GF-D8 (cell line): ENCODE data around the gene FAT2.
A peak's percentile ranks its signal among the peaks of the same experiment; 100 is the strongest.
"Not testable (repeated sequence)": the region's sequence is repeated elsewhere in the genome, so short reads cannot be mapped to it uniquely, and the experiment has no call there.

ENCODE experiments used
- DNase-seq: peaks from one replicate; lab custom pipeline; 2025; lab: John Stamatoyannopoulos, UW

The FAT2 gene

DNA sequence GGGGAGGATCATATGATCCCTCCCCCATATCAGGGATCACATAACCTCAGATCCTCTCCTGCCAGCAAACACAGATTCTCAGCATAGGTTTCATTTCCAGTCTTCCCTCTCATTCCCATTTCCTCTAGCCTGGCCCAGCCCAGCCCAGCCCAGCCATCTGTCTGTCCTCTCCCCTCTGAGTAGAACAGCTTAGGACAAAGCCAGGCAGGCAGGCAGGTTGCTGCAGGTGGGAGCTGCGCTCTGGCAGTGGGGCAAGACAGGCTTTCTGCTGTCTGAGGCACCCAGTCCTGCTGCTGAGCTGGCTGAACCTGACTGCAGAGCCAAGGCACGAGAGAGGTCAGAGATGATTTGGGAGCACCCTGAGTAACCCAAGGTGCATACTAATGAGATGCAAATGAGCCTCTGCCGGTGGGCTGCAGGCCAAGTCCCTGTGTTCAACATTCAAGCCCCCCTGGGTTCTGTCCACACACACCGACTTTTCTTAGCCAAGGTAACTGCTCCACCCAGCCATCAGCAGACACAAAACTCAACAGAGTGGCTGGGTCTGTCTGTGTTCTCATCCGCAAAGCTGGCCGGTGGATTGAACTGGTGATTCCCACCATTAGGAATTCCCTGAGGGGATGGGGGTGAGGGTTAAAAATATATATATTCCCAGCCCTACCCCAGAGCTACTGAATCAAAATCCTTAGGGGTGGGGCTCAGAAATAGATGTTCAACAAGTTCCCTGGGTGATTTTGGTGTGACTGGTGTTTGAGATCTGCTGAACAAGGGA lies 9.1 kb downstream of the FAT2 start:
- DNase-seq = no peak

DNA sequence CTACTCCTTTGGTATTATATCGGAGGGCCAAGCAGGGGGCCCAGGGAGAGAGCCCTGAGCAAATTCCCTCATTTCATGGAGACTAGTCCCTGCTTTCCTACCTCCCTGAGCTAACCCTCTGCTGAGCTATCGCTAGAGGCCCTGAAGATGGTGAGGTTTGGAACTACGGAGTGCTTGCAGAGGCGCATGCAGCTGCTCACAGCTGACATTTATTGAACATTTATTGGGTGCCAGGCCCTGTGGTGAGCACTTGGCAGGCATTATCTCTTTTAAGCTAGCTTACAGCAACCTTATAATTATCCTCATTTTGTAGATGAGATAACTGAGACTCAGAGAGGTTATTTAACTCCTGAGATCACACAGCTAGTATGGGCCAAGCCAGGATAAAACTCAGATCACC lies 9.8 kb downstream of the FAT2 start:
- no peak for DNase-seq

DNA sequence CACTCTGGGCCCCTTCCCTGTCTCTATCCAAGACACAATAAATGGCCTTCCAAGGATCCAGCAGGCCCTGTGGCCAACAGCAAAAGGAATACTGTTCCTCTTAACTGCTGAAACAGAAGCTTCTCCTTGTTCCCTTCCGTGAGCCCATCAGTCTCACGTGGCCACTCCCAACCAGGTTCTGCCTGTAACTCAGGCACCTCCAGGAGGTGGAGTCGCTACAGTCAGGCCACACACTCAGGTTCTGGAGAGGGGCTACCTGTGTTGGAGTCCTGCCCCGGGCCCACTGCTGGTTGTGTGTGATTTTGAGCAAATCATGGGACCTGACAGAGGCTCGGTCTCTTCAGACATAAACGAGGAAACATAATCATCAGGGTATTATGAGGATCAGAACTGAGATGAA lies 10.3 kb downstream of the FAT2 start:
- DNase-seq = no peak

DNA sequence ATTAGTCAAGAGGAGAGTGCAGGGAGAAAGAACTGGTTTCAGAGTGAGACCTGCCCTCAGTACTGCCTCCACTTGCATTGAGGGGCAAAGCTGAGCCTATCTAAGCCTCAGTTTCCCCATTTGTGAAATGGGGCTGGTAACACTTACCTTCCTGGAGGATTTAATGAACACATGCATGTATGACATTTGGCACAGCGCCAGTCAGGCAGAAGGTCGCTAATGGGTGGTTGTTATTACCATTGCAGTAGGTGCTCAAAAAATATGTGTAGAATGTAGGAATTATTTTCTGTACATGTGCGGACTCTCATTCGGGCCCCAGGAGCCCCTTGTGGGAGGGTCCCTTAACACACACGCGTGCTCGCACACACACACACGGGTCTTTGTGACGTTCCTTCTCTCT lies 10.9 kb downstream of the FAT2 start:
- DNase-seq = no peak

DNA sequence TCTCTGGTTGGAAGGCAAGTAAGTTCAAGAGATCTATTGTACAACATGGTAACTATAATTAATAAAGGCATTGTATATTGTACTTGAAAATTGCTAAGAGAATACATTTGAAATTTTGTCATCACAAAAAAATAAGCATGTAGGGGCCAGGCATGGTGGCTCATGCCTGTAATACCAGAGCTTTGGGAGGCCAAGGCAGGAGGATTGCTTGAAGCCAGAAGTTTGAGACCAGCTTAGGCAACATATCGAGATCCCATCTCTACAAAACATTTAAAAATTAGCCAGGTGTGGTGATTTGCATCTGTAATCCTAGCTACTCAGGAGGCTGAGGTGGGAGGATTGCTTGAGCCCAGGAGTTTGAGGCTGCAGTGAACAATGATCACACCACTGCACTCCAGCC lies 12.0 kb downstream of the FAT2 start:
- DNase-seq = not testable (repeated sequence)

DNA sequence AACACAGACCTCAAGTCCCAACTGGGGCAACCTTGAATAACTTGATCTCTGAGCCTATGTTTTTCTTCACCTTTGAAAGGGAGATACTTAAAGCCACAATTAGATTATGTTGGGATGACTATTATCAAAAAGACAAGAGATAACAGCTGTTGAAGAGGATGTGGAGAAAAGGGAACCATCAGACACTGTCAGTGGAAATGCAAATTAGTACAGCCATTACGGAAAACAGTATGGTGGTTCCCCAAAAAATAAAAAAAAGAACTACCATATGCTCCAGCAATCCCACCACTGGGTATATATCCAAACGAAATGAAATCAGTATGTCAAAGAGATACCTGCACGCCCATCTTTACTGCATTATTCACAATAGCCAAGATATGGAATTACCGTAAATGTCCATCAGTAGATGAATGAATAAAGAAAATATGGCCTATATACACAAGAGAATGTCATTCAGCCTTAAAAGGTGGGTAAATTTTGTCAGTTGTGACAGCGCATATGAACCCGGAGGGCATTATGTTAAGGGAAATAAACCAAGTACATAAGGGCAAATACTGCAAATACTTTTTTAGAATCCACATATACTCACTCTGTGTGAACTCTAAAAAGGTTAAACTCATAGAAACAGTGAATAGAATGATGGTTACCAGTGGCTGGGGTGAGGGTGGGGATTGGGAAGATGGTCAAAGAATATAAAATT lies 12.7 kb downstream of the FAT2 start:
- DNase-seq = no peak

DNA sequence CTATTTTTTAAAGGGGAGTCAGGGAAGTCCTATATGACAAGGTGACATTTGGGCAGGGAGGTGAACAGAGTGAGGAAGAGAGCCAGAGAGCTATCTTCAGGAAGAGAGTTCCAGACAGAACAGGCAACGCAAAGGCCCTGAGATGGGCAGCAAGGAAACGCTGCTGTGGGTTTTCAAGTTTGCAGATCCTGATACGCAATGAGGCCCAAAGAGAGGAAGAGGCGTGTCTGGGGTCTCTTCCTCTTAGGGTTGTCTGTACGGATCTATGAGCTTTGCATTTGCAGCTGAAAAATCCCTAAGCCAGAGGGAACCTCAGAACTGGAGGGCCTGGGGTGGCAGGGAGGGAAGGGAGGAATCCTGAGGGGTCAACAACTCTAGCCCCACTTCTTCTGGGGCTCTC lies 13.6 kb downstream of the FAT2 start:
- peak; percentile 10 for DNase-seq

DNA sequence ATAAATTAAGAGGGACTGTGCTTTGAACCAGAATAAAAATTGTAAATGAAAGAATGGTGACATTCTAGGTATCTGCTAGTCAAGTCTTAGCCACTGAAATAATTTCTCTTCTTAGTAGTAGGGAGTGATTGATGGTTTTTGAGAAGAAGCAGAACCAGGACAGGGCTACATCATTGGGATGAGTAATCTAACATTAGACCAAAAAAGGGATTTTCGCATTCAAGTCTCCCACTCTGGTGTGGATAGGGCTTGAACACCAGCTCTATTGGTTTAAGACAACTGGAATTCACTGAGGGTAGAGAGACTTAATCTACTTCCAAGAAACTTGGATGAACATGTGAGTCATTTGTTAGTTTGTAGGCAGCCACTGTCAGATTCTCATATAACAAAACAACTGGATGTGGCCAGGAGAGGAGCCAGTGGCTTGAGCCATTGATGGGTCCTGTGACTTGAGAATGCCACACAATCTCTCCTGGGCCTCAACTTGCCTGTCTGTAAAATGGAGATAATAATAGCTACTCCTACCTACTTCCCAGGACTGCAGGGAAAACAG lies 16.6 kb downstream of the FAT2 start:
- DNase-seq = no peak

DNA sequence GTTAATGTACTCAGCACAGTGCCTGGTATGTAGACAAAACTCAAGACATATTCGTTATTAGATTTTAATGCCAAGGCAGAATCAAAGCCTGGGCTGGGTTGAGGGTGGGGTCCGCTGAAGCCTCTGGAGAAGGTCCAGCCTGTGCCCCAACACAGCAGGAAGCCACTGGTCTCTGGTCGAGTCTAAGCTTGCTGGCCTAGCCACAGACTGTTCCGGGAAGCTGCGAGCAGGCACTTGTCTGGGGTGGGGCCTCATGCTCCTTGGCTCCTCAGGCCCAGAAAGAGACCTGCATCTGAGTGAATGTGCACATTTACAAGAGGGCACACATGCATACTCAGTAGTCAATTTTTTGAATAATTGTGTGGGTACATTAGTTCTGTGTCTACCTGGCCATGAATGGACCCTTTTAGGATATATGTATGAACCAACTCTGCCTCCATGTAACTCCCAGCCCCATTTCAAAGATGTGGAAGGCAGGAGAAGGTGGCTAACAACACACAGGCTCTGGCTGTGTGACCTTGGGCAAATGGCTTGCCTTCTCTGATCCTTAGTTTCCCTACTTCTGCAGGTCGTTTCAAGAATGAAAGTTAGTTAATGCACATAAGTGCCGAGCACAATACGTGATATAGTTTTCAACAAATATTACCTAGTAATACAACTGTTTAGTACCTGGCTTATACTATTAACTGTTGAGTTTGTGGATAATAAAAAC lies 18.3 kb downstream of the FAT2 start:
- no peak for DNase-seq

DNA sequence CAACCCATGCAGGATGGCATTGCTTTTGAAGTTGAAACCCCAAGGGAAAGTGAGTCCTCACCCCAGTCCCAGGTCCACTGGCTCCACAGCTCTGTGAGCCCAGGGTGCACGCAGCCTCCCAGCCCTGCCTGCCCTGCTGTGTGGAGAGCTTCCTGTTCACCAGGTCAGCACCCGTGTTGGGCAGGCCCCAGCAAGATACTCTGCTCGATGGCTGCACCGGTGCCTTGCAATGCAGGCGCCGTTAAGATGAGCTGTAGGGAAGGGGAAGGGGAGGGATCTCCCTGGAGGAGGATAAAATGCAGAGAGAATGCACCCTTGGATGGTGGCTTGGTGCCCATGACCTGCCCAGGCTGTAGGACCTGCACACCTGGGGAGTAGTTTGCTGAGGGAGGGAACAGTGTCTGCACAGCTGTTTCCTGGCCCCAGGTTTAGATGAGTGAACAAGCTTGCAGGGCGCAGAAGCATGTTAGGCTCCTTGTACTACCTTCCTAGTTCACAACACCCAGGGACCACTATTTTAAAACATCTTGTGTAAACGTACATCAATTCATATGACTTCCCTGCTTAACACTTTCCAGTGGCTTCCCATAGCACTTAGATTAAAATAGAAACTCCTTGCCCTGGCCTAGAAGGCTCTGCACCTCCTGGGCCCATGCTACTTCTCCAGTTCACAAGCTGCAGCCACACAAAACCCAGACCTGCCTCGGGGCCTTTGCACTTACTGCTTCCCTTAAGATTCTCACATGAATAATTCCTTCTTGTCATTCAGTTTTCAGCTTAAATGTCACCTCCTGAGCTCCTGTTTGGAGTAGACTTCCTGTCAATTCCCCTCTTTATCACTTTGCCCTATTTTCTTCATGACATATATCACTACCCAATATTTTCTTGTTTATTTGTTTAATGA lies 19.6 kb downstream of the FAT2 start:
- no peak for DNase-seq

DNA sequence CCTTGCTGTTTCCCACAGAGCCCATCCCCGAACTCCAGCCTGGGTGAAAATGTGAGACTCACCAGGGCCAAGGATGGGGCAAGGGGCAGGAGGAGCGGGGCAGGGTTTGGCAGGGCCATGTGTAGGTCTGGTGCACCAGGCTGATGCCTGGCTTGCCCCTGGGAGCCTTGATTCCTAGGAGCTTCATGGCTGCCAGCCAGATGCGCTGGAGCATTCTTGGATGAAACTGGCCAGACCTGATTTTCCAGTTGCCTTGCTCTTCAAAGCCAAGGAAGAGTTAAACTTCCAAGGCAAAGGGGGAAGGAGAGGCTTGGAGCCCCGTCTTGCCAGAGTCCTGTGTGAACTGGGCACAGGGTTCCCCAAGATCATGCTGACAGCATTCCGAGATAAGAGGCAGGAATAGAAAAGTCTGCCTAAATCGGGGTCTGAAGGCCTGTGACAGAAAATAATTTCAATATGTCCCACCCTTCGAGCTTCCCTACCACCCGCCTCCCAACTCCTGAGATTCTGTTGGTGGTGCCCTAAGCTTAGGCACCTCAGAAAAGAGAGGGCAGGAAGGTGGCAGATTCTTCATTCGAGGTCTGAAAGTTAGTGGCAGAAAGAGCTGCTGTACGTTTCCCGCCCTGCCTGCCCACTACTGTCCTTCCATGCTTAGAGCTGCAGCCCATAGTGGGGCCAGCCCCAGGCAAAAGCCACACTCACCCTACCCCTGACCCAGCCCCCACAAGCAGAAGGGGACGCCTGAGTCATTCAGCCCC lies 20.4 kb downstream of the FAT2 start:
- DNase-seq = no peak

DNA sequence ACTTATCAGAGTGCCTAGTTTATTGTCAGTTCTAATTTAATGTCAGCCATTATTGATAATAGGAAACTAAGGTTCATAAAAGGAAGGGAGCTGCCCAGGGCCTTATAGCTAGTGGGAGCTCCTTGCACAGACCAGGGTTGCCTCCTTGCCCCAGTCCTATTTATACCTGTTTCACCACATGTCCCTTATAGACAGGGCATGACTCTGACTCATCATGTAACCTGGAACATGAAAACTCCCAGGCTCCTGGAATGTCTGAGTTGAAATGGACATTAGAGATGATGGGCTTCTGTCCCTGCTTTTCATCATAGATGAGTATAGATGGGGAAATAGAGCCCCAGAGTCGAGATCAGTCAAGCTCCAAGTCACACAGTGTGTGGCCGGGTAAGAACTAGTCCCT lies 21.1 kb downstream of the FAT2 start:
- DNase-seq = no peak

DNA sequence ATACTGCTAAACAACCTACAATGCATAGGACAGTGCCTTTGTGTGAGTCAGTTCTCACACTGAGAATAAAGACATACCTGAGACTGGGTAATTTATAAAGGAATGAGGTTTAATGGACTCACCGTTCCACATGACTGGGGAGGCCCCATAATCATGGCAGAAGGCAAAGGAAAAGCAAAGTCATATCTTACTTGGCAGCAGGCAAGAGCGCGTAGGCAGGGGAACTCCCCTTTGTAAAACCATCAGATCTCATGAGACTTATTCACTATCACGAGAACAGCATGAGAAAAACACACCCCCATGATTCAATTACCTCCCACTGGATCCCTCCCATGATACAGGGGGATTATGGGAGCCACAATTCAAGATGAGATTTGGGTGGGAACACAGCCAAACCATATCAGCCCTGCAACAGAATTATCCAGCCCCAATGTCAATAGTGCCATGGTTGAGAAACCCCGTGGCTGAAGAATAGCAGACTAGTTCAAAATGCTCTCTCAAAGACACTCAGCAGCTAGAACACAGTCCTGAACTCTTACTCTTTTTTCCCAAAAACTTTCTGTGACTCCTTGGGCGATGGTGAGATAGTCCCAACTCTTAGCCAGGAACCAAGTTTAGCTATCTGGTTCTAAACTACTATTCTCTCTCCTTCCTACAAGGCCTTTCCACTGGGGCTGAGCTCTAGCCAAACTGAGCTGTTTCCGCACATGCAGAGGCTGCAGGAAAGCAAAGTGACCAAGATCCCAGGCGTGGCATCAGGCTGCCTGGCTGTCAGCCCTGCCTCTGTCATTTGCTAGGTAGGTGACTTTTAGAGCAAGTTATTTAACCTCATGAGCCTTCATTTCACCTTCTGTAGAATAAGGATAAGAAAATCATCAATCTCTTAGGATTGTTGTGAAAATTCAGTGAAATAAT lies 21.7 kb downstream of the FAT2 start:
- DNase-seq = no peak

DNA sequence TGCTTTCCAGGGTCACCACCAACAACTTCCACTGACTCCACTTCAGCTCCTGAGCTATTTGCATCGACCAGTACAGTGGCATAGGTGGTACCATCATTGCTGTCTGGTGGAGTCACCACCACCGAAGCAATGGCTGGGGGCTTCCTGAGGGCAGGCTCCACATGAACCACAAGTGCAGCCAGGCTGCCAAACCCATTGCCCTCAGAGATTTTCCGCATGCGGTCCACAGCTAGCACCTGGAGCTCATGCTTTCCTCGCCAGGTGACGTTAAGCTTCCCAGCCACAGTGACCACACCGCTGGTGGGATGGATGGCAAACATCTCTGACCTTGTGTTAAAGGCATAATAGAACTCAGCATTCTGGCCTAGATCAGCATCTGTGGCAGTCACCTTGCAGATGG lies 23.1 kb downstream of the FAT2 start:
- DNase-seq = no peak

DNA sequence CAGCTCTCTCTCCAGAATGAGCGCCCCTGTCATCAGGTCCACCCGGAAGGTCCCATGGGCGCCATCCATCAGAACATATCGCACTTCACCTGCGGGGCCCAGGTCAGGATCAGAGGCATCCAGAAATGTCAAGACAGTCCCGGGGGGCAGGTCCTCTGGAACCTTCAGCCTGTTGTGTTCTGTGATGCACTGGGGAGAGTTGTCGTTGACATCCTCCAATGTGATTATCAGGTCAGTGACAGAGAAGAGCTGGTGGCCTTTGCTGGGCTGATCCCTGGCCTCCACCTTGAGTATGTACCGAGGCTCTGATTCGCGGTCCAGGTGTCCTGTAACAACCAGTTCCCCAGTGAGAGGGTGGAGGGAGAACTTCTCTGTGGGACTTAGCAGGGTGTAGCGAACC lies 25.2 kb downstream of the FAT2 start:
- no peak for DNase-seq

DNA sequence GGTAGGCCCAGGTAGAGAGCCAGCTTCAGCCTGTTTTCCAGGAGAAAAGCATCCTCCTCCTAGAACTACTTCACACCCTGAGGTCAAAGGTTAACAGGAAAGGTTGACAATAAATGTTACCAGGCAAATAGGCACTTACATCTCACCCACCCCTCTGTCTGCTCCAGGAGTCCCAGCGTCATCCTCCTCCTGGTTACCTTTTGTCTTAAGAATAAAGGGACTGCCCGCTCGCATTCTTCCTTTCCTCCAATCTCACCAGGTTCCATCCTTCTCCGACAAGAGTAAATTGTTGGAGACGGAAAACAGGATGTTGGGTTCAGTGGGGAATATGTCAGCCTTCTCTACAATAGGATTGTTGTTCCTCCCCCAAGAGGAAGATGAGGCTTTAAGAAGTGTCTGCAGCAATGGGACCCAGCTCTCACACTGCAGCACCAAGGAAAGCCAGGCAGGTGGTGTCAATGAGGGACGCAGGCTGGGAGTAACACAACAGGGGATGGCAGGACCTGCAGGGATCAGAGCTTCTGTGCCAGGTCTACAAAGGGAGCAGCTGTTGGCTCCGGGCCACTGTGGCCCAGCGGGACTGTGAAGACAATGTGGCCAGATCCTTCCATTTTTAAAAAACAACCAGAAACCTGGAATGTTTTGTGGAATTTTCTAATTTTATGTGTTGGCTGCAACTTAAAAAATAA lies 29.0 kb downstream of the FAT2 start:
- no peak for DNase-seq

DNA sequence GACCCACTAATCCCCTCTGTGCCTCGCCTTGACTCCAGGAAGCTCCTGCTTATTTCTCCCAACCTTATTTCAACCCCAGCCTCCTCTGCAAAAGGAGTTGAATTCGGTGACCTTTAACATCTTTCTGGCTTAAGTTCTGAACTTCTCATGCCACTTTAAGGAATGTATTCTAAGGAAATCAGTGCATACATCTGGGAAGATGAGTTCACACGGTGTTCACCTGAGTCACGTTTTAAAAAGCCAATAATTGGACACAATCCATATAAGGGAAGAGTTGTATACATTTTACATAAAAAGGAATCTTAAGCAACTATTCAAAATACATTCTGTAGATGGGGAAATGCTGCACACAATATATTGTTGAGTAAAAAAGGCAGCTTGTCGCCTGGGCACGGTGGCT lies 33.2 kb downstream of the FAT2 start:
- no peak for DNase-seq

DNA sequence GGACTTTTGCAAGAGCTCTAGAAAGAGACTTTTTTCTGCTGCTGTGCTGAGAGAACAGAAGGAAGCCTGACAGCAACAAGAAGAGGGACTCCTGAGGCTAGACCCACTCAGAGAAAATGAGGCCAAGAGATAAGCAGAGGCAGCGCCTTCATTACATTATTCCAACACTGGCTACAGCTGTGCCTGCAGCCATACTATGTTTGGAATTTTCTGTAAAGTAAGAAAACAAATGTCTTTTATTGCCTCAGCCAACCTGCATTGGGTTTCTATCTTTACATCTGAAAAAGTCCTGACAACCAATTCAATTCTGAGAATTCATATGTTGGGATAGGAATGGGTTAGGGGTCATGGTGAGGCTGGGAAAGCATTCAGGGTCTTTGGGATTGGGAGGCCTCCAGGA lies 33.7 kb downstream of the FAT2 start:
- DNase-seq = no peak

DNA sequence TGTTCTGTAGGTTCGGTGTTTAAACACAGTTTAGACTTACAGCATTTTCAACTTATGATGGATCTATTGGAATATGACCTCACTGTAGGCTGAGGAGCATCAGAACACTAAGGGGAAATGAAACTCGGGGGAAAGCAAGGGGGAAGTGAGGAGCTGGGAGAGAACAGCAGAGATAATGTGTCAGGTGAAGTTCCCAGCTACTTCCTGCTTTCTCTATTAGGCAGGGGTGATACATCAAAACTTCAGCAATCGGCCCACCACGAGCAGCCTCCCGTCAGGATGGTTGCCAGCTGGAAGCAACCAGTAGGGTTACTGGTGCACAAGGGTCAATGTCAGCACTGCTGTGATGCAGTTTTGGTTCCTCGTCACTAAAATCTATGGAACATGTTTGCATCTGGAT lies 34.3 kb downstream of the FAT2 start:
- DNase-seq = no peak
